Activated T-cell treated with anti-CD3 and anti-CD28 coated beads, Interleukin-2, amount 50 U/mL, for 72 hours (primary cell): ENCODE measurements around the gene GMDS. TPM values are rescaled to one million over a fixed set of nuclear protein-coding genes. Genes with fewer than 3 reads are reported as not detected.
"Not testable (repeated sequence)": the region's sequence is repeated elsewhere in the genome, so short reads cannot be mapped to it uniquely, and the experiment has no call there.

Experiments
- ATAC-seq, 2 donors: fragments of 150-1000 bp; cut with Tn5 transposase; replicated peaks in 1 of 2; 2 replicates each; pipeline ENCODE4 v1.10.0; 2021; ENCODE audit warnings: moderate library complexity in 2 of 2, mild to moderate bottlenecking in 1 of 2
- DNase-seq, 2 donors: peaks; one replicate each; pipeline ENCODE4 v3.0.0; 2021 to 2022; ENCODE audit warnings: mixed read lengths in 1 of 2
- H3K27ac Mint-ChIP-seq: one replicate; pipeline ENCODE4 v1.8.0; 2022; ENCODE audit warnings: mild to moderate bottlenecking, moderate library complexity, mixed read lengths
- H3K27me3 Mint-ChIP-seq: one replicate; pipeline ENCODE4 v1.8.0; 2022; ENCODE audit warnings: low read depth, mixed read lengths
- H3K36me3 Mint-ChIP-seq, 2 donors: one replicate each; pipeline ENCODE4 v1.8.0; 2022; ENCODE audit warnings: mixed read lengths in 2 of 2, mild to moderate bottlenecking in 1 of 2; ENCODE audit not compliant: insufficient read depth in 2 of 2
- H3K4me1 Mint-ChIP-seq: one replicate; pipeline ENCODE4 v1.8.0; 2022; ENCODE audit warnings: low read depth, mixed read lengths
- H3K4me3 Mint-ChIP-seq, 2 donors: one replicate each; pipeline ENCODE4 v1.8.0; 2022; ENCODE audit warnings: mild to moderate bottlenecking in 2 of 2, mixed read lengths in 2 of 2, moderate library complexity in 2 of 2
- H3K9me3 Mint-ChIP-seq, 2 donors: one replicate each; pipeline ENCODE4 v1.8.0; 2022; ENCODE audit warnings: mixed read lengths in 2 of 2
- total RNA-seq, 2 donors: library from RNA; stranded (reverse); gene quantifications; one replicate each; pipeline ENCODE4 v1.2.3, GENCODE V29; 2022

Gene GMDS
- total RNA-seq, 2 donors from 2014 or later = 23.8 to 33.0 TPM

- not testable (repeated sequence) for H3K27ac Mint-ChIP-seq, DNase-seq, H3K4me3 Mint-ChIP-seq, H3K4me1 Mint-ChIP-seq, ATAC-seq, H3K27me3 Mint-ChIP-seq
- Mint-ChIP-seq H3K36me3 (peaks cover 12 to 15% of the 10 kb centered on the region in 2 donors), H3K9me3 (peaks cover 13 to 14% of the 10 kb centered on the region in 2 donors)
Measured at GRCh38 chr6:1751063-1751462, 494.3 kb downstream of the GMDS start.

GRCh38 chr6:1749041-1749440, 496.4 kb downstream of the GMDS start:
- peaks cover 8 to 15% of the 10 kb centered on the region in 2 donors for H3K36me3 Mint-ChIP-seq
- no peak for ATAC-seq
- no peaks in the 10 kb centered on the region for H3K27me3 Mint-ChIP-seq
- H3K27ac Mint-ChIP-seq = no peak overlapping the region
- no peaks in the 10 kb centered on the region for H3K4me1 Mint-ChIP-seq
- H3K4me3 Mint-ChIP-seq = no peak overlapping the region
- DNase-seq = no peak
- H3K9me3 Mint-ChIP-seq = peaks cover 12 to 13% of the 10 kb centered on the region in 2 donors

- no peak for ATAC-seq
- H3K36me3 Mint-ChIP-seq = peaks cover 3 to 8% of the 10 kb centered on the region in 2 donors
- H3K9me3 Mint-ChIP-seq = peaks cover 5 to 6% of the 10 kb centered on the region in 2 donors
- H3K4me3 Mint-ChIP-seq = no peak overlapping the region
- DNase-seq = no peak
- no peaks in the 10 kb centered on the region for H3K4me1 Mint-ChIP-seq
- no peaks in the 10 kb centered on the region for H3K27me3 Mint-ChIP-seq
- H3K27ac Mint-ChIP-seq = no peak overlapping the region
Measured at GRCh38 chr6:1747531-1747930, 497.9 kb downstream of the GMDS start.

GRCh38 chr6:1747003-1747402, 498.4 kb downstream of the GMDS start:
- no peaks in the 10 kb centered on the region for H3K4me1 Mint-ChIP-seq

GRCh38 chr6:1745814-1746213, 499.6 kb downstream of the GMDS start:
- H3K9me3 Mint-ChIP-seq = no peaks in the 10 kb centered on the region
- H3K27ac Mint-ChIP-seq = no peak overlapping the region
- H3K4me3 Mint-ChIP-seq = no peak overlapping the region
- H3K27me3 Mint-ChIP-seq = no peaks in the 10 kb centered on the region
- no peaks in the 10 kb centered on the region for H3K4me1 Mint-ChIP-seq
- DNase-seq = no peak
- ATAC-seq = no peak
- no peaks in the 10 kb centered on the region for H3K36me3 Mint-ChIP-seq

More at GRCh38 chr6:1747003-1747402, 498.4 kb downstream of the GMDS start:
- peaks cover 1 to 3% of the 10 kb centered on the region in 2 donors for H3K9me3 Mint-ChIP-seq
- H3K27me3 Mint-ChIP-seq = no peaks in the 10 kb centered on the region
- no peak for ATAC-seq
- H3K4me3 Mint-ChIP-seq = no peak overlapping the region
- H3K27ac Mint-ChIP-seq = no peak overlapping the region
- DNase-seq = no peak
- peaks cover 2 to 4% of the 10 kb centered on the region in 2 donors for H3K36me3 Mint-ChIP-seq

- no peaks in the 10 kb centered on the region for H3K36me3 Mint-ChIP-seq
- no peaks in the 10 kb centered on the region for H3K9me3 Mint-ChIP-seq
Measured at GRCh38 chr6:1744543-1744942, 500.9 kb downstream of the GMDS start.

GRCh38 chr6:1739680-1740079, 505.7 kb downstream of the GMDS start:
- ATAC-seq = no peak
- H3K27ac Mint-ChIP-seq = no peak overlapping the region
- no peaks in the 10 kb centered on the region for H3K36me3 Mint-ChIP-seq
- DNase-seq = no peak
- no peaks in the 10 kb centered on the region for H3K27me3 Mint-ChIP-seq
- H3K4me3 Mint-ChIP-seq = no peak overlapping the region
- no peaks in the 10 kb centered on the region for H3K4me1 Mint-ChIP-seq
- H3K9me3 Mint-ChIP-seq = no peaks in the 10 kb centered on the region

More at GRCh38 chr6:1744543-1744942, 500.9 kb downstream of the GMDS start:
- Mint-ChIP-seq H3K27ac (no peak overlapping the region), H3K4me3 (no peak overlapping the region), H3K27me3 (no peaks in the 10 kb centered on the region), H3K4me1 (no peaks in the 10 kb centered on the region)
- ATAC-seq (no peak), DNase-seq (no peak)

GRCh38 chr6:1739220-1739619, 506.2 kb downstream of the GMDS start:
- ATAC-seq (no peak), DNase-seq (no peak)
- Mint-ChIP-seq H3K4me1 (no peaks in the 10 kb centered on the region), H3K9me3 (no peaks in the 10 kb centered on the region), H3K4me3 (no peak overlapping the region), H3K27me3 (no peaks in the 10 kb centered on the region), H3K36me3 (no peaks in the 10 kb centered on the region), H3K27ac (no peak overlapping the region)

- DNase-seq (no peak), ATAC-seq (no peak)
Measured at GRCh38 chr6:1738558-1739081, 506.8 kb downstream of the GMDS start.

GRCh38 chr6:1737463-1738311, 507.7 kb downstream of the GMDS start:
- Mint-ChIP-seq H3K4me3 (no peak overlapping the region), H3K9me3 (no peaks in the 10 kb centered on the region), H3K27me3 (no peaks in the 10 kb centered on the region), H3K27ac (no peak overlapping the region), H3K4me1 (no peaks in the 10 kb centered on the region), H3K36me3 (no peaks in the 10 kb centered on the region)
- no peak for DNase-seq
- ATAC-seq = no peak

More at GRCh38 chr6:1738558-1739081, 506.8 kb downstream of the GMDS start:
- H3K9me3 Mint-ChIP-seq = no peaks in the 10 kb centered on the region
- no peaks in the 10 kb centered on the region for H3K36me3 Mint-ChIP-seq
- H3K27ac Mint-ChIP-seq = no peak overlapping the region
- H3K27me3 Mint-ChIP-seq = no peaks in the 10 kb centered on the region
- no peaks in the 10 kb centered on the region for H3K4me1 Mint-ChIP-seq
- no peak overlapping the region for H3K4me3 Mint-ChIP-seq

GRCh38 chr6:1736346-1737105, 508.9 kb downstream of the GMDS start:
- DNase-seq = no peak
- no peak overlapping the region for H3K4me3 Mint-ChIP-seq
- H3K27ac Mint-ChIP-seq = peak overlapping the region; percentile 84
- H3K9me3 Mint-ChIP-seq = no peaks in the 10 kb centered on the region
- peaks cover 2 to 3% of the 10 kb centered on the region in 2 donors for H3K36me3 Mint-ChIP-seq
- no peak for ATAC-seq
- no peaks in the 10 kb centered on the region for H3K4me1 Mint-ChIP-seq
- H3K27me3 Mint-ChIP-seq = no peaks in the 10 kb centered on the region

GRCh38 chr6:1735239-1735803, 510.1 kb downstream of the GMDS start:
- Mint-ChIP-seq H3K27ac (no peak overlapping the region), H3K9me3 (peaks cover 0 to 3% of the 10 kb centered on the region in 2 donors), H3K4me1 (no peaks in the 10 kb centered on the region), H3K36me3 (peaks cover 2 to 8% of the 10 kb centered on the region in 2 donors), H3K4me3 (no peak overlapping the region), H3K27me3 (no peaks in the 10 kb centered on the region)
- no peak for ATAC-seq
- DNase-seq = no peak

- no peak for DNase-seq
- H3K4me1 Mint-ChIP-seq = no peaks in the 10 kb centered on the region
- no peak overlapping the region for H3K27ac Mint-ChIP-seq
- no peak for ATAC-seq
- no peaks in the 10 kb centered on the region for H3K27me3 Mint-ChIP-seq
- H3K36me3 Mint-ChIP-seq = peaks cover 2 to 8% of the 10 kb centered on the region in 2 donors
- H3K4me3 Mint-ChIP-seq = no peak overlapping the region
- H3K9me3 Mint-ChIP-seq = peaks cover 0 to 3% of the 10 kb centered on the region in 2 donors
Measured at GRCh38 chr6:1730882-1731281, 514.5 kb downstream of the GMDS start.
